ENCODE results near the gene PCBP2.
A peak's percentile ranks its signal among the peaks of the same experiment; 100 is the strongest.

PCBP2 gene

GRCh38 chr12:53451661-53452158, at the start of gene PCBP2:
PCBP2 (plus strand) TSS chr12:53452102; CDS start chr12:53454801, 2,699 bp downstream.
- peak; percentile 90 for TF ChIP-seq CTCF (IDR thresholded peaks at IDR 0.05)

GRCh38 chr12:53402871-53403270, 49.0 kb upstream of the PCBP2 start:
- TF ChIP-seq CTCF (IDR thresholded peaks at IDR 0.05) = no peak

- no peak for TF ChIP-seq CTCF (IDR thresholded peaks at IDR 0.05)
Measured at GRCh38 chr12:53410951-53411350, 41.0 kb upstream of the PCBP2 start.

- TF ChIP-seq CTCF (IDR thresholded peaks at IDR 0.05) = no peak
Measured at GRCh38 chr12:53413485-53414204, 38.3 kb upstream of the PCBP2 start.

DNA sequence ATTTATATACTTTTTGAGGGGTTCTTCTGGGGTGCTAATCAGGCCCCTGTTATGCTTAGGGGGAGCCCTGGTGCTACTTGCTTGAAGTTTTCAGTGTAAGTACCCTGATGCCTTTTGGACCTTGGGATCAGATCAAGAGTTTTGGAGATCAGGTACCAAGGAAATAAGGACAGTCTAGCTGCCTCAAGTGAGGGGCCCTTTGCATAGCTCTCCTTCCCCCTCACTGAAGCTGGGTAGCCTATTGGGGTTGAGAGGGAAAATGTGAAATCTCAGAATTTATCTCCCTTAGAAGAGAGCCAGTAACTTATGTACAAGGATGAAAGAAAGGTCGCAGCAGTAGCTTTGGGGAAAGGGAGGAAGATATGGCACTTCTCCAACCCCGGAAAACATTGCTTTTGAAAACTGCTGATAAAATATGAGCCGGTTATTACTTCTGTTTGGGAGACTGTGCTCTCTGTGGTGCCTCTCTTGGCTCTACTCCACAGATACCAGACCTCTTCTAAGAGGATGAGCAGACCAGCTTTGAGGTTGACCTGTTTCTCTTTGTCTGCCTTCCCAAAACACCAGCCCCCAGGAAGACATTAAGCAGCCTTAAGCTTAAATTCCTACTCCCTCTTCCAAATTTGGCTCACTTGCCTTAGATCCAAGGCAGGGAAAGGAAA, 37.0 kb upstream of the PCBP2 start:
- no peak for TF ChIP-seq CTCF (IDR thresholded peaks at IDR 0.05)

DNA sequence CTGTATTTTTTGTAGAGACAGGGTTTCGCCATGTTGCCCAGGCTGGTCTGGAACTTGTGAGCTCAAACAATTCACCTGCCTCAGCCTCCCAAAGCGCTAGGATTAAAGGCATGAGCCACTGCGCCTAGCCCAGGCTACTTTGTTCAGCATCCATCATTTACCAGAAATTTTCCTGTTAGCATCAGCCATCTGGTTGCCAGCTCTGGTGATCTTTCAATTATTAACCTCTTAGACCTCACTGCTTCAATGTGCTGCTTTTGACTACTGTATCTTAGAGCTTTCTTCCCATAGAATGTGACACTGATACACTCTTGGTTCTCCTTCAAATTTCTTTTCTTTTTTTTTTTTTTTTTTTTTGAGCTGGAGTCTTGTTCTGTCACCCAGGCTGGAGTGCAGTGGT, 33.7 kb upstream of the PCBP2 start:
- TF ChIP-seq CTCF (IDR thresholded peaks at IDR 0.05) = no peak

DNA sequence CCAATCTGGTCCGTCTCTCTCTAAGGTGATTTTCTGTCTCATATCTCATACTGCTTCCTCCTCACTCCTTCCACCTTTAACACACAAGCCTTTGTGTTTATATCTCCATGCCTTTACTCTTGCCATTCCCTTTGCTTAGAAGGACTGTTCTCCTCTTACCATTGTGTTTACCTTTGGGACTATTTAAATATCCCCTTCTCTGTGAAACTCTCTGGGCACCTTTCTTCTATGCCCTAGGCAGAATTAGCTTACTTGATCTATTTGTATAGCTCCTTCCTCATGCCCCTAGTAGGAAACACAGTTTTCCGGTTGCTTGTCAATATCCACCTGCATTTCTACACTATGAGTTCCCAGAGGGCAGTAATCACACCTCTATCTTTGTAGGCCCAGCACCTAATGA, 32.1 kb upstream of the PCBP2 start:
- no peak for TF ChIP-seq CTCF (IDR thresholded peaks at IDR 0.05)
